A549 (cell line): ENCODE results near the gene GLRA1.

Experiments
- CTCF ChIP-seq: fragments of >200 bp; sonication (Bioruptor Twin); formaldehyde crosslinking; IDR thresholded peaks from 3 replicates; pipeline ENCODE4 v1.5.1; 2016
- MYC ChIP-seq: IDR thresholded peaks from 2 replicates; pipeline ENCODE4 v1.6.1; 2012; ENCODE audit warnings: mild to moderate bottlenecking, inconsistent platforms, low read length, improper control_type of control experiment, borderline replicate concordance

GRCh38 chr5:151787817-151788216, 136.8 kb downstream of the GLRA1 start:
- TF ChIP-seq CTCF: no peak
- TF ChIP-seq MYC: no peak
